ENCODE results near the gene MSRB2.

DNA sequence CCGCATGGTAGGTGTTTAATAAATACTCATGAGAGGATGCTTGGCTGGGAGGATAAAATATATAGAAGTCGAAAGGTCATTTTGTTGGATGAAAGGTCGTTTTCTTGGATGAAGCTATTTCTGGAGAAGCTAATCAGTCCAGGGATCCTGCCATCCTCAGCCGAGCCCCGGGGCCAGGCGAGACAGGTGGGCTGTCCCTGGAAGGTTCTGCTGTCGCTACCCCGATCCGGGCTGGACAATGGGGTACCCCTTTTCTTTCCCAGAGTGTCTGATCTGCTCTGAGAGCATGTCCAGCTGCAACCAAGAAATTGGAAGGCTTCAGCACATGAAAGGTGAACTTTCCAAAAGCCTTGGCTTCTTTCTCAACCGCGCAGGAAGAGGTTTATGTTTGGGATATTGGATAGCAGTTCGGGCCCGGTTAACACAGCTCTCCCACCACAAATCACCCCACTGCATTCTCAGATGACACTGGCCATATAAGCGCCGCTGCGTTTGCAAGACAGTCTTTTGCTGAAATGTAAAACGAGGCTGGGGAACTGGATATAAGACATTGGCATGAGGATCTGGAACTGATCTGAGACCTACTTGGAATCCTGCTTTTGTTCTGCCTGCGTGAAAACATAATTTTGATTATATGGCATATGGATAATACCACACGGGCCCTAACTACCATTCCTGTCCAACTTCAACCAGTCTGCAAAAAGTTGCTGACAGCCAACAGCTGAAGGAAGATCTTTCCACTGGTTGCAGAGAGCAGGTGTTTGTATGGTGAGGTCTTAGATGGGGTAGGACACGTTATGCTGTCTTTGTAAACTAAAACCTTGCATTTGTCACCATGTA, 31.2 kb upstream of the MSRB2 start:
- TF ChIP-seq EP300 (IDR thresholded peaks at IDR 0.05), result no peak
- TF ChIP-seq, protein P1, sequence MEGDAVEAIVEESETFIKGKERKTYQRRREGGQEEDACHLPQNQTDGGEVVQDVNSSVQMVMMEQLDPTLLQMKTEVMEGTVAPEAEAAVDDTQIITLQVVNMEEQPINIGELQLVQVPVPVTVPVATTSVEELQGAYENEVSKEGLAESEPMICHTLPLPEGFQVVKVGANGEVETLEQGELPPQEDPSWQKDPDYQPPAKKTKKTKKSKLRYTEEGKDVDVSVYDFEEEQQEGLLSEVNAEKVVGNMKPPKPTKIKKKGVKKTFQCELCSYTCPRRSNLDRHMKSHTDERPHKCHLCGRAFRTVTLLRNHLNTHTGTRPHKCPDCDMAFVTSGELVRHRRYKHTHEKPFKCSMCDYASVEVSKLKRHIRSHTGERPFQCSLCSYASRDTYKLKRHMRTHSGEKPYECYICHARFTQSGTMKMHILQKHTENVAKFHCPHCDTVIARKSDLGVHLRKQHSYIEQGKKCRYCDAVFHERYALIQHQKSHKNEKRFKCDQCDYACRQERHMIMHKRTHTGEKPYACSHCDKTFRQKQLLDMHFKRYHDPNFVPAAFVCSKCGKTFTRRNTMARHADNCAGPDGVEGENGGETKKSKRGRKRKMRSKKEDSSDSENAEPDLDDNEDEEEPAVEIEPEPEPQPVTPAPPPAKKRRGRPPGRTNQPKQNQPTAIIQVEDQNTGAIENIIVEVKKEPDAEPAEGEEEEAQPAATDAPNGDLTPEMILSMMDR (IDR thresholded peaks at IDR 0.05), result no peak
- TF ChIP-seq POLR2A (IDR thresholded peaks at IDR 0.05), result no peak

Data from ovary (tissue), 3 donors.